GM12873 (cell line): Measurements from ENCODE around the gene SAFB.

Experiments
- TF ChIP-seq, protein P1 (sequence below): IDR thresholded peaks from 2 replicates; pipeline ENCODE4 v1.5.1; 2012; ENCODE audit warnings: low read depth, mild to moderate bottlenecking, moderate library complexity, low read length, control low read depth; ENCODE audit not compliant: insufficient read depth; ENCODE audit errors: missing control alignments

Gene SAFB

DNA sequence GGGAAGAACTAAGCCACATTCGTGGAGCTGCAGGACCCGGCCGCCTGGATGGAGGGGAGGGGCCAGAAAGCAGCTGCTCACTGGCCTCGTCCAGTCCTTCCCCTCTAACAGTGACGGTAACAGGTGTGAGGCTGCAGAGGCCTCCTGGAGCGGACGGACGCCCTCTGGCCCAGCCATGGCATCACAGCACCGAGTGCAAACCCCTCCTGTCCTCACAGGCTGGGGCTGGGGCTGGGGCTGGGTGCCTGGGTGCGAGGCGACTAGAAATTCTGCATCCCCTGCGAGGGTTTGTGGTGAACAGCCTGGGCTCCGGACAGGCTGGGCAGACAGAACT is 53.9 kb downstream of the SAFB start:
- TF ChIP-seq, protein P1, sequence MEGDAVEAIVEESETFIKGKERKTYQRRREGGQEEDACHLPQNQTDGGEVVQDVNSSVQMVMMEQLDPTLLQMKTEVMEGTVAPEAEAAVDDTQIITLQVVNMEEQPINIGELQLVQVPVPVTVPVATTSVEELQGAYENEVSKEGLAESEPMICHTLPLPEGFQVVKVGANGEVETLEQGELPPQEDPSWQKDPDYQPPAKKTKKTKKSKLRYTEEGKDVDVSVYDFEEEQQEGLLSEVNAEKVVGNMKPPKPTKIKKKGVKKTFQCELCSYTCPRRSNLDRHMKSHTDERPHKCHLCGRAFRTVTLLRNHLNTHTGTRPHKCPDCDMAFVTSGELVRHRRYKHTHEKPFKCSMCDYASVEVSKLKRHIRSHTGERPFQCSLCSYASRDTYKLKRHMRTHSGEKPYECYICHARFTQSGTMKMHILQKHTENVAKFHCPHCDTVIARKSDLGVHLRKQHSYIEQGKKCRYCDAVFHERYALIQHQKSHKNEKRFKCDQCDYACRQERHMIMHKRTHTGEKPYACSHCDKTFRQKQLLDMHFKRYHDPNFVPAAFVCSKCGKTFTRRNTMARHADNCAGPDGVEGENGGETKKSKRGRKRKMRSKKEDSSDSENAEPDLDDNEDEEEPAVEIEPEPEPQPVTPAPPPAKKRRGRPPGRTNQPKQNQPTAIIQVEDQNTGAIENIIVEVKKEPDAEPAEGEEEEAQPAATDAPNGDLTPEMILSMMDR: no peak

- TF ChIP-seq, protein P1: no peak
Observed at GRCh38 chr19:5677136-5677535, 54.3 kb downstream of the SAFB start.

GRCh38 chr19:5677580-5677979 is 54.7 kb downstream of the SAFB start:
- TF ChIP-seq, protein P1: no peak

GRCh38 chr19:5678071-5678718 is 55.3 kb downstream of the SAFB start:
- TF ChIP-seq, protein P1: no peak

DNA sequence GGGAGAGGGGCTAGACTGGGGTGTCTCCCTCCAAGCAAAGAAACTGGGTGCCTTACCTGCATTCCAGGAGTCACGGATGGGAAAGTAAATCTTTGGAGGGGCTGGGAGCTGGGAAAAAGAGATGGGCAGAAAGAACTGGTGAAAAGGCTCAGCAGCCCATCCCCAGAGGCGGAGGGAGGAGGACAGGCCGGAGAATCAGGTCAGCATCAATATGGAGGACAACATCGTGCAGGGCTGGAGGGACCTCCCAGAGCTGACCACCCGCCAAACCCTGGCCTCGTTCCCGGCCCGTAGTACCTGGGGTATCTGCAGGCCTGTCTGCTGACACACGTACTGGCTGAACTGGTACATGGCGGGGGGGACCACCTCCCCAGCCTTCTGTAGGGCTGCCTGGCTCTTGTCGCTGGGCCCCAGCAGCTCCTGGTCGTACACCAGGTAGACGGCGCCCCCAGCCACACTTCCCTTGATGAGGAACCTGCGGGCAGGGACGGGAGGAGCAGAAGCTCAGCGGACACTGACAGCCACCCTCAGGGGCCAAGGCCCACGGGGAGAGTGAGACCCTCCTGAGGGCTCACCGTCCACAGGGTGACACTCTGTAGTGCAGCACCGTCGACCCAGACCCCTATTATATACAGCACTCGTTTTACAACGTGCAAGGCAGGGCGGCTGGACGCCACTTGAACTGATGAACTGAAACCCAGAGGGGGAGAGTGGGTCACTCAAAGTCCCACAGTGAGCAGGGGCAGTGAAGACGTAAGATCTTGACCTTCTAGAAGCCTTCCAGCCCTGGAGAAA is 56.6 kb downstream of the SAFB start:
- TF ChIP-seq, protein P1: no peak

- TF ChIP-seq, protein P1: no peak
Observed at GRCh38 chr19:5680084-5680436, 57.2 kb downstream of the SAFB start.

GRCh38 chr19:5680437-5681368 is 57.8 kb downstream of the SAFB start, which contains the start of the genes HSD11B1L and MICOS13:
TSS of gene HSD11B1L (plus strand) at chr19:5681027. CDS start at chr19:5684833, 3,806 bp downstream.
TSS of gene MICOS13 (minus strand) at chr19:5680516. CDS start at chr19:5680486, 30 bp downstream.
- TF ChIP-seq, protein P1: no peak
